HepG2 (cell line): ENCODE results near the gene SMIM20. TPM values are rescaled to one million over a fixed set of nuclear protein-coding genes. Genes with fewer than 3 reads are reported as not detected.

Experiments used
- ATAC-seq: fragments of 200-7000 bp; cut with Tn5 transposase; 3 replicates; pipeline ENCODE4 v1.9.1; 2020; ENCODE audit warnings: mild to moderate bottlenecking, moderate library complexity
- BruUV-seq: library from RNA; stranded (reverse); fragments of 400-500 nt; replicated peaks from 2 replicates; lab custom pipeline; 2021; lab: Mats Ljungman, UMichigan
- CTCF ChIA-PET: fragments of 300-600 bp; formaldehyde crosslinking; extraction: SDS; loops from one replicate; lab custom pipeline; 2021; ENCODE audit warnings: low total read pairs, inconsistent platforms, low intra/inter-chr PET ratio; lab: Yijun Ruan, JAX
- POLR2A ChIA-PET: fragments of 350-600 bp; sonication (Branson Sonifier 250); formaldehyde crosslinking; loops from one replicate; lab custom pipeline; 2020; ENCODE audit warnings: antibody characterized with exemption, inconsistent platforms; lab: Yijun Ruan, JAX
- DNase-seq: peaks from one replicate; pipeline ENCODE4 v3.0.0-alpha.2; 2015; ENCODE audit warnings: low spot score
- FAIRE-seq: peaks from 3 replicates; lab custom pipeline; 2011; peaks lifted over from hg19 to GRCh38; lab: Jason Lieb, UNC
- H2AFZ ChIP-seq: one replicate; pipeline ENCODE4 v1.6.1; 2011; ENCODE audit warnings: low read length, inconsistent platforms
- H3K27ac ChIP-seq: fragments of 300-600 bp; 3 replicates; pipeline ENCODE4 v1.8.0; 2011; ENCODE audit warnings: mixed run types, mild to moderate bottlenecking, mixed read lengths, low read length, inconsistent platforms; ENCODE audit not compliant: insufficient read depth; ENCODE audit errors: extremely low read length
- H3K27me3 ChIP-seq, 2 experiments: fragments of 200-600 bp in 1 of 2; 2 replicates in 1 of 2; 3 replicates in 1 of 2; pipeline versions ENCODE4 v1.6.0 to v1.8.0; 2011; ENCODE audit warnings: low read length in 2 of 2, mild to moderate bottlenecking in 2 of 2, moderate library complexity in 2 of 2, inconsistent platforms in 1 of 2; ENCODE audit not compliant: insufficient read depth in 2 of 2, control insufficient read depth in 1 of 2
- H3K36me3 ChIP-seq, 2 experiments: fragments of 200-600 bp in 1 of 2; replicated peaks in 1 of 2; 2 replicates in 1 of 2; 3 replicates in 1 of 2; pipeline versions ENCODE4 v1.5.1 to v1.8.0; 2011; ENCODE audit warnings: low read length in 2 of 2, inconsistent platforms in 1 of 2; ENCODE audit not compliant: insufficient read depth in 2 of 2, control insufficient read depth in 1 of 2
- H3K4me1 ChIP-seq: 2 replicates; pipeline ENCODE4 v1.5.1; 2012; ENCODE audit warnings: low read length, inconsistent platforms; ENCODE audit not compliant: insufficient read depth
- H3K4me2 ChIP-seq: 2 replicates; pipeline ENCODE4 v1.6.0; 2011; ENCODE audit warnings: low read depth, low read length, inconsistent platforms
- H3K4me3 ChIP-seq, 3 experiments: fragments of 200-600 bp in 1 of 3; sonication (generic), shearing (Covaris generic) in 1 of 3; replicated peaks in 1 of 3; 2 replicates each; pipeline ENCODE4 v1.5.1; 2011 to 2016; ENCODE audit warnings: low read length in 3 of 3, inconsistent platforms in 2 of 3, low read depth in 2 of 3, mild to moderate bottlenecking in 2 of 3, control low read depth in 1 of 3, mixed read lengths in 1 of 3; ENCODE audit not compliant: insufficient read depth in 1 of 3
- H3K79me2 ChIP-seq: one replicate; pipeline ENCODE4 v1.6.1; 2011; ENCODE audit warnings: low read length, inconsistent platforms; ENCODE audit not compliant: insufficient read depth
- H3K9ac ChIP-seq: 2 replicates; pipeline ENCODE4 v1.6.0; 2011; ENCODE audit warnings: mild to moderate bottlenecking, low read depth, low read length, inconsistent platforms; ENCODE audit not compliant: insufficient read depth
- H3K9me3 ChIP-seq: 2 replicates; pipeline ENCODE4 v1.5.1; 2012; ENCODE audit warnings: mild to moderate bottlenecking, low read length
- H4K20me1 ChIP-seq: 2 replicates; pipeline ENCODE4 v1.6.0; 2011; ENCODE audit warnings: inconsistent platforms, mild to moderate bottlenecking, low read length, moderate library complexity; ENCODE audit not compliant: insufficient read depth
- KLF16 ChIP-seq, 2 experiments: sonication (generic) in 1 of 2; formaldehyde crosslinking in 1 of 2; IDR thresholded peaks; 2 replicates each; pipeline versions ENCODE4 v1.6.1 to v1.8.0; 2016 to 2023; ENCODE audit warnings: missing genetic modification reagents in 2 of 2, missing compliant biosample characterization in 1 of 2
- NFYC ChIP-seq: IDR thresholded peaks from 2 replicates; pipeline ENCODE4 v1.6.1; 2016; ENCODE audit warnings: missing genetic modification reagents, missing compliant biosample characterization
- ZNF264 ChIP-seq: sonication (generic); formaldehyde crosslinking; IDR thresholded peaks from 2 replicates; pipeline ENCODE4 v1.4.0; 2020; ENCODE audit warnings: missing genetic modification reagents
- ZNF333 ChIP-seq: sonication (generic); formaldehyde crosslinking; IDR thresholded peaks from 2 replicates; pipeline ENCODE4 v1.4.0; 2020; ENCODE audit warnings: mild to moderate bottlenecking, missing genetic modification reagents, borderline replicate concordance
- ZNF383 ChIP-seq: sonication (generic); formaldehyde crosslinking; IDR thresholded peaks from 2 replicates; pipeline ENCODE4 v1.4.0; 2020; ENCODE audit warnings: missing genetic modification reagents, mild to moderate bottlenecking, borderline replicate concordance
- WGBS: methylation state at CpG from one replicate; pipeline ENCODE4 v1.1.6; 2017; ENCODE audit warnings: low lambda C conversion rate; 5-methylcytosine and 5-hydroxymethylcytosine counted together
- in situ Hi-C: cut with HindIII; loops from 2 replicates; pipeline ENCODE4 v1.10.0; 2017; ENCODE audit warnings: low pct_unique_long_range_greater_than_20kb; ENCODE audit not compliant: extremely low pct_ligation_motif_present
- intact Hi-C: fragments of 100-400 bp; cut with micrococcal nuclease; formaldehyde crosslinking; loops from one replicate; pipeline ENCODE4 v1.10.0; 2022; ENCODE audit not compliant: unreplicated experiment
- polyA plus RNA-seq, 8 experiments: library from polyadenylated mRNA; depleted of rRNA in 3 of 8; stranded (reverse) in 7 of 8; unstranded in 1 of 8; fragments of >200 nt; fragmentation: Illumina TruSeq in 4 of 8; extraction: Trizol in 4 of 8; gene quantifications; 2 replicates each; pipeline versions ENCODE4 v1.2.1 to v1.2.3, GENCODE V29; 2011 to 2016; ENCODE audit warnings: low read depth in 4 of 8, missing spikeins in 1 of 8, mixed read lengths in 1 of 8; ENCODE audit not compliant: insufficient read depth in 1 of 8
- total RNA-seq, 5 experiments: library from RNA; depleted of rRNA; stranded (reverse); fragments of >200 nt; fragmentation: Illumina TruSeq; extraction: Trizol; gene quantifications; 2 replicates each; pipeline ENCODE4 v1.2.3, GENCODE V29; 2016; ENCODE audit warnings: low read depth in 1 of 5
- TF ChIP-seq, protein P1 (sequence below): sonication (generic); formaldehyde crosslinking; IDR thresholded peaks from 2 replicates; pipeline ENCODE4 v1.5.0; 2020; ENCODE audit warnings: mild to moderate bottlenecking, missing genetic modification reagents, borderline replicate concordance
- TF ChIP-seq, protein P2 (sequence below), 2 experiments: fragments of 450-650 bp in 1 of 2; sonication (generic) in 1 of 2; formaldehyde crosslinking in 1 of 2; IDR thresholded peaks; 2 replicates each; pipeline versions ENCODE4 v1.6.1 to v1.8.0; 2016 to 2022; ENCODE audit warnings: antibody characterized with exemption in 1 of 2, mild to moderate bottlenecking in 1 of 2, missing genetic modification reagents in 1 of 2
- TF ChIP-seq, protein P3 (sequence below): sonication (generic); formaldehyde crosslinking; IDR thresholded peaks from 2 replicates; pipeline ENCODE4 v1.4.0; 2020; ENCODE audit warnings: missing genetic modification reagents, borderline replicate concordance

SMIM20 gene
- total and polyA plus RNA-seq, 2 of the 13 experiments (the other 11 are each of a cell fraction or from before 2014, with no cell fraction given): 26.3 to 30.2 TPM

DNA sequence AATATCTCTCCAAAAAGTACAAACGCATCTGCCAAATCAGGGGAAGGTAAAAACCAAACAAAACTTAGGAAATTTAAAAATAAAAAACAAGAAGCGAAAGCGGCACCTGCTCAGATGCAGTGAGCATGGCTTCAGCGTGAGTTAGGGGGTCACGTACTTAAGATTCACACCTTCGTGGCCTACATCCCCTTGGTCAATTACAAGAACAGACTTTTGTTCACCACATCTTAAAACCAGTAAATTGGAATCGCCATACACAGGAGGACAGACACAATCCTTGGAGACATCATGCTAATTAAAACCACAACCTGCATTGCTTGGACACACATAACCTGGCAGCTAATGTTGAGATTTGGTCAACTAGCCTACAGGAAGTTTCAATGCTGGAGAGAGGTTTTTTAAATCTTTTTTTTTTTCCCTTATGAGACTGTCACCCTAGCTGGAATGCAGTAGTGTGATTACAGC lies 38.7 kb upstream of the SMIM20 start:
- BruUV-seq: no TSS peak
- in situ Hi-C loops: no loop called here
- TF ChIP-seq ZNF264 (CRISPR knock-in tag) (no peak), ZNF333 (no peak), KLF16 (CRISPR knock-in tag; IDR thresholded peaks at IDR 0.05) (no peak), ZNF383 (CRISPR knock-in tag) (no peak), NFYC (no peak)
- TF ChIP-seq, protein P1, sequence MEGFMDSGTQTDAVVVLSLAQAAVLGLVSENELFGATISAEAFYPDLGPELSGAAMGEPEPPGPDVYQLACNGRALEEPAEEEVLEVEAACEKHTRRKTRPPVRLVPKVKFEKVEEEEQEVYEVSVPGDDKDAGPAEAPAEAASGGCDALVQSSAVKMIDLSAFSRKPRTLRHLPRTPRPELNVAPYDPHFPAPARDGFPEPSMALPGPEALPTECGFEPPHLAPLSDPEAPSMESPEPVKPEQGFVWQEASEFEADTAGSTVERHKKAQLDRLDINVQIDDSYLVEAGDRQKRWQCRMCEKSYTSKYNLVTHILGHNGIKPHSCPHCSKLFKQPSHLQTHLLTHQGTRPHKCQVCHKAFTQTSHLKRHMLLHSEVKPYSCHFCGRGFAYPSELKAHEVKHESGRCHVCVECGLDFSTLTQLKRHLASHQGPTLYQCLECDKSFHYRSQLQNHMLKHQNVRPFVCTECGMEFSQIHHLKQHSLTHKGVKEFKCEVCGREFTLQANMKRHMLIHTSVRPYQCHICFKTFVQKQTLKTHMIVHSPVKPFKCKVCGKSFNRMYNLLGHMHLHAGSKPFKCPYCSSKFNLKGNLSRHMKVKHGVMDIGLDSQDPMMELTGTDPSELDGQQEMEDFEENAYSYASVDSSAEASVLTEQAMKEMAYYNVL (CRISPR knock-in tag): no peak
- TF ChIP-seq, protein P2, sequence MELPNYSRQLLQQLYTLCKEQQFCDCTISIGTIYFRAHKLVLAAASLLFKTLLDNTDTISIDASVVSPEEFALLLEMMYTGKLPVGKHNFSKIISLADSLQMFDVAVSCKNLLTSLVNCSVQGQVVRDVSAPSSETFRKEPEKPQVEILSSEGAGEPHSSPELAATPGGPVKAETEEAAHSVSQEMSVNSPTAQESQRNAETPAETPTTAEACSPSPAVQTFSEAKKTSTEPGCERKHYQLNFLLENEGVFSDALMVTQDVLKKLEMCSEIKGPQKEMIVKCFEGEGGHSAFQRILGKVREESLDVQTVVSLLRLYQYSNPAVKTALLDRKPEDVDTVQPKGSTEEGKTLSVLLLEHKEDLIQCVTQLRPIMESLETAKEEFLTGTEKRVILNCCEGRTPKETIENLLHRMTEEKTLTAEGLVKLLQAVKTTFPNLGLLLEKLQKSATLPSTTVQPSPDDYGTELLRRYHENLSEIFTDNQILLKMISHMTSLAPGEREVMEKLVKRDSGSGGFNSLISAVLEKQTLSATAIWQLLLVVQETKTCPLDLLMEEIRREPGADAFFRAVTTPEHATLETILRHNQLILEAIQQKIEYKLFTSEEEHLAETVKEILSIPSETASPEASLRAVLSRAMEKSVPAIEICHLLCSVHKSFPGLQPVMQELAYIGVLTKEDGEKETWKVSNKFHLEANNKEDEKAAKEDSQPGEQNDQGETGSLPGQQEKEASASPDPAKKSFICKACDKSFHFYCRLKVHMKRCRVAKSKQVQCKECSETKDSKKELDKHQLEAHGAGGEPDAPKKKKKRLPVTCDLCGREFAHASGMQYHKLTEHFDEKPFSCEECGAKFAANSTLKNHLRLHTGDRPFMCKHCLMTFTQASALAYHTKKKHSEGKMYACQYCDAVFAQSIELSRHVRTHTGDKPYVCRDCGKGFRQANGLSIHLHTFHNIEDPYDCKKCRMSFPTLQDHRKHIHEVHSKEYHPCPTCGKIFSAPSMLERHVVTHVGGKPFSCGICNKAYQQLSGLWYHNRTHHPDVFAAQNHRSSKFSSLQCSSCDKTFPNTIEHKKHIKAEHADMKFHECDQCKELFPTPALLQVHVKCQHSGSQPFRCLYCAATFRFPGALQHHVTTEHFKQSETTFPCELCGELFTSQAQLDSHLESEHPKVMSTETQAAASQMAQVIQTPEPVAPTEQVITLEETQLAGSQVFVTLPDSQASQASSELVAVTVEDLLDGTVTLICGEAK (IDR thresholded peaks at IDR 0.05): no peak
- TF ChIP-seq, protein P2 (CRISPR knock-in tag; IDR thresholded peaks at IDR 0.05): no peak
- TF ChIP-seq, protein P3, sequence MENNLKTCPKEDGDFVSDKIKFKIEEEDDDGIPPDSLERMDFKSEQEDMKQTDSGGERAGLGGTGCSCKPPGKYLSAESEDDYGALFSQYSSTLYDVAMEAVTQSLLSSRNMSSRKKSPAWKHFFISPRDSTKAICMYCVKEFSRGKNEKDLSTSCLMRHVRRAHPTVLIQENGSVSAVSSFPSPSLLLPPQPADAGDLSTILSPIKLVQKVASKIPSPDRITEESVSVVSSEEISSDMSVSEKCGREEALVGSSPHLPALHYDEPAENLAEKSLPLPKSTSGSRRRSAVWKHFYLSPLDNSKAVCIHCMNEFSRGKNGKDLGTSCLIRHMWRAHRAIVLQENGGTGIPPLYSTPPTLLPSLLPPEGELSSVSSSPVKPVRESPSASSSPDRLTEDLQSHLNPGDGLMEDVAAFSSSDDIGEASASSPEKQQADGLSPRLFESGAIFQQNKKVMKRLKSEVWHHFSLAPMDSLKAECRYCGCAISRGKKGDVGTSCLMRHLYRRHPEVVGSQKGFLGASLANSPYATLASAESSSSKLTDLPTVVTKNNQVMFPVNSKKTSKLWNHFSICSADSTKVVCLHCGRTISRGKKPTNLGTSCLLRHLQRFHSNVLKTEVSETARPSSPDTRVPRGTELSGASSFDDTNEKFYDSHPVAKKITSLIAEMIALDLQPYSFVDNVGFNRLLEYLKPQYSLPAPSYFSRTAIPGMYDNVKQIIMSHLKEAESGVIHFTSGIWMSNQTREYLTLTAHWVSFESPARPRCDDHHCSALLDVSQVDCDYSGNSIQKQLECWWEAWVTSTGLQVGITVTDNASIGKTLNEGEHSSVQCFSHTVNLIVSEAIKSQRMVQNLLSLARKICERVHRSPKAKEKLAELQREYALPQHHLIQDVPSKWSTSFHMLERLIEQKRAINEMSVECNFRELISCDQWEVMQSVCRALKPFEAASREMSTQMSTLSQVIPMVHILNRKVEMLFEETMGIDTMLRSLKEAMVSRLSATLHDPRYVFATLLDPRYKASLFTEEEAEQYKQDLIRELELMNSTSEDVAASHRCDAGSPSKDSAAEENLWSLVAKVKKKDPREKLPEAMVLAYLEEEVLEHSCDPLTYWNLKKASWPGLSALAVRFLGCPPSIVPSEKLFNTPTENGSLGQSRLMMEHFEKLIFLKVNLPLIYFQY (CRISPR knock-in tag): no peak

More for the DNA sequence above, 38.7 kb upstream of the SMIM20 start:
- peaks cover 0 to 23% of the 10 kb centered on the region in 2 experiments; a peak in 2 of 5 replicates for H3K27me3 ChIP-seq
- ATAC-seq (no peak), DNase-seq (no peak), FAIRE-seq (no peak)
- WGBS: 41% methylated on average over 7 of the region's 7 CpGs
- H3K36me3 ChIP-seq: no peaks in the 10 kb centered on the region
- H3K4me1 ChIP-seq: no peaks in the 10 kb centered on the region
- no peaks in the 10 kb centered on the region for H4K20me1 ChIP-seq
- H3K4me2 ChIP-seq: no peak overlapping the region
- no peak overlapping the region for H3K4me3 ChIP-seq
- no peak overlapping the region for H3K27ac ChIP-seq
- POLR2A ChIA-PET: no interaction called here
- H3K79me2 ChIP-seq: no peaks in the 10 kb centered on the region
- H3K9me3 ChIP-seq: no peaks in the 10 kb centered on the region
- intact Hi-C loops: no loop called here
- no peak overlapping the region for H2AFZ ChIP-seq
- CTCF ChIA-PET: no interaction called here
- H3K9ac ChIP-seq: no peak overlapping the region
